Measurements from ENCODE around the gene UBTF. TPM values are rescaled to one million over a fixed set of nuclear protein-coding genes. Genes with fewer than 3 reads are reported as not detected.

Gene UBTF
- total and polyA plus RNA-seq, 9 of the 15 experiments (the other 6 are each of a cell fraction or from before 2014, with no cell fraction given) = 1.2 to 113 (median 83.6) TPM

DNA sequence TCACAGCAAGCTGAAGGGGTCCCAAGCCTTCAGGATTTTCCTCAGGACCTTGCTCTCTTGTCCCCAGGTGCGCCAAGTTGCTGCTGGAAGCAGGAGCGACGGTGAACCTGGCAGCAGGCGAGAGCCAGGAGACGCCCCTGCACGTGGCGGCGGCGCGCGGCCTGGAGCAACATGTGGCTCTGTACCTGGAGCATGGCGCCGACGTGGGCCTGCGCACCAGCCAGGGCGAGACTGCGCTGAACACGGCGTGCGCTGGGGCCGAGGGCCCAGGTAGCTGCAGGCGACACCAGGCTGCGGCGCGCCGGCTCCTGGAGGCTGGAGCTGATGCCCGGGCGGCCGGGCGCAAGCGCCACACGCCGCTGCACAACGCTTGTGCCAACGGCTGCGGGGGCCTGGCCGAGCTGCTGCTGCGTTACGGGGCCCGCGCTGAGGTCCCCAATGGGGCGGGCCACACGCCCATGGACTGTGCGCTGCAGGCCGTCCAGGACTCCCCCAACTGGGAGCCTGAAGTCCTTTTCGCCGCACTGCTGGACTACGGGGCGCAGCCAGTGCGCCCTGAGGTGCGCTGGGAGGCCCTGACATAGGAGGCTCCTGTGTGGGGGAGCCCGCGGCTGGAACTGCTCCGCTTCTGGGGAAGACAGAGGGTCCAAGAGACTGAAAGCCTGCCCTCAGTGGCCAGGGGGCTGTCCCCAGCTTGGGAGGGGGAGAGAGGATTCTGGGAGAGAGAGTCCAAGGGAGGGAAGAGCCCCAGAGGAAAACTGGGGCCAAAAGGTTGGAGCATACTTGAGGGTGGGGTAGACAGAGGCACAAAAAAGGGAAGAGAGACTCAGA is 42.6 kb downstream of the UBTF start (continued):
- TF ChIP-seq, protein P1, sequence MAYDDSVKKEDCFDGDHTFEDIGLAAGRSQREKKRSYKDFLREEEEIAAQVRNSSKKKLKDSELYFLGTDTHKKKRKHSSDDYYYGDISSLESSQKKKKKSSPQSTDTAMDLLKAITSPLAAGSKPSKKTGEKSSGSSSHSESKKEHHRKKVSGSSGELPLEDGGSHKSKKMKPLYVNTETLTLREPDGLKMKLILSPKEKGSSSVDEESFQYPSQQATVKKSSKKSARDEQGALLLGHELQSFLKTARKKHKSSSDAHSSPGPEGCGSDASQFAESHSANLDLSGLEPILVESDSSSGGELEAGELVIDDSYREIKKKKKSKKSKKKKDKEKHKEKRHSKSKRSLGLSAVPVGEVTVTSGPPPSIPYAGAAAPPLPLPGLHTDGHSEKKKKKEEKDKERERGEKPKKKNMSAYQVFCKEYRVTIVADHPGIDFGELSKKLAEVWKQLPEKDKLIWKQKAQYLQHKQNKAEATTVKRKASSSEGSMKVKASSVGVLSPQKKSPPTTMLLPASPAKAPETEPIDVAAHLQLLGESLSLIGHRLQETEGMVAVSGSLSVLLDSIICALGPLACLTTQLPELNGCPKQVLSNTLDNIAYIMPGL (CRISPR knock-in tag; IDR thresholded peaks at IDR 0.05) = no peak
- no peak for TF ChIP-seq ZZZ3 (IDR thresholded peaks at IDR 0.05)
- no peak for TF ChIP-seq ARID1B (IDR thresholded peaks at IDR 0.05)
- TF ChIP-seq IFI16 (CRISPR knock-in tag; IDR thresholded peaks at IDR 0.05) = no peak
- TF ChIP-seq EWSR1 (IDR thresholded peaks at IDR 0.05; ENCODE audit: borderline replicate concordance, low read depth, partially characterized antibody) = no peak
- no peak for TF ChIP-seq ZNF212 (CRISPR knock-in tag; IDR thresholded peaks at IDR 0.05)
- no peak for TF ChIP-seq CHD1 (IDR thresholded peaks at IDR 0.05; ENCODE audit: low read length)
- no peak for TF ChIP-seq ZFP36 (IDR thresholded peaks at IDR 0.05; ENCODE audit: low read depth, low read length, partially characterized antibody)
- TF ChIP-seq ZNF75A (CRISPR knock-in tag; IDR thresholded peaks at IDR 0.05) = no peak
- no peak for TF ChIP-seq TBP (optimal IDR thresholded peaks at IDR 0.05; ENCODE audit: low read depth, low read length)
- TF ChIP-seq, protein P2, sequence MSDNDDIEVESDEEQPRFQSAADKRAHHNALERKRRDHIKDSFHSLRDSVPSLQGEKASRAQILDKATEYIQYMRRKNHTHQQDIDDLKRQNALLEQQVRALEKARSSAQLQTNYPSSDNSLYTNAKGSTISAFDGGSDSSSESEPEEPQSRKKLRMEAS (CRISPR knock-in tag; IDR thresholded peaks at IDR 0.05) = no peak
- TF ChIP-seq SP1 (CRISPR knock-in tag; IDR thresholded peaks at IDR 0.05) = no peak
- TF ChIP-seq HDAC1 (IDR thresholded peaks at IDR 0.05) = no peak
- no peak for TF ChIP-seq ZNF699 (CRISPR knock-in tag; IDR thresholded peaks at IDR 0.05; ENCODE audit: insufficient replicate concordance)
- no peak for TF ChIP-seq RFX7 (CRISPR knock-in tag; IDR thresholded peaks at IDR 0.05)
- TF ChIP-seq ZNF584 (CRISPR knock-in tag; IDR thresholded peaks at IDR 0.05; ENCODE audit: low read depth) = no peak
- TF ChIP-seq, protein P3, sequence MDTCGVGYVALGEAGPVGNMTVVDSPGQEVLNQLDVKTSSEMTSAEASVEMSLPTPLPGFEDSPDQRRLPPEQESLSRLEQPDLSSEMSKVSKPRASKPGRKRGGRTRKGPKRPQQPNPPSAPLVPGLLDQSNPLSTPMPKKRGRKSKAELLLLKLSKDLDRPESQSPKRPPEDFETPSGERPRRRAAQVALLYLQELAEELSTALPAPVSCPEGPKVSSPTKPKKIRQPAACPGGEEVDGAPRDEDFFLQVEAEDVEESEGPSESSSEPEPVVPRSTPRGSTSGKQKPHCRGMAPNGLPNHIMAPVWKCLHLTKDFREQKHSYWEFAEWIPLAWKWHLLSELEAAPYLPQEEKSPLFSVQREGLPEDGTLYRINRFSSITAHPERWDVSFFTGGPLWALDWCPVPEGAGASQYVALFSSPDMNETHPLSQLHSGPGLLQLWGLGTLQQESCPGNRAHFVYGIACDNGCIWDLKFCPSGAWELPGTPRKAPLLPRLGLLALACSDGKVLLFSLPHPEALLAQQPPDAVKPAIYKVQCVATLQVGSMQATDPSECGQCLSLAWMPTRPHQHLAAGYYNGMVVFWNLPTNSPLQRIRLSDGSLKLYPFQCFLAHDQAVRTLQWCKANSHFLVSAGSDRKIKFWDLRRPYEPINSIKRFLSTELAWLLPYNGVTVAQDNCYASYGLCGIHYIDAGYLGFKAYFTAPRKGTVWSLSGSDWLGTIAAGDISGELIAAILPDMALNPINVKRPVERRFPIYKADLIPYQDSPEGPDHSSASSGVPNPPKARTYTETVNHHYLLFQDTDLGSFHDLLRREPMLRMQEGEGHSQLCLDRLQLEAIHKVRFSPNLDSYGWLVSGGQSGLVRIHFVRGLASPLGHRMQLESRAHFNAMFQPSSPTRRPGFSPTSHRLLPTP (IDR thresholded peaks at IDR 0.05; ENCODE audit: borderline replicate concordance, extremely low read depth, insufficient read length) = no peak
- TF ChIP-seq, protein P4, sequence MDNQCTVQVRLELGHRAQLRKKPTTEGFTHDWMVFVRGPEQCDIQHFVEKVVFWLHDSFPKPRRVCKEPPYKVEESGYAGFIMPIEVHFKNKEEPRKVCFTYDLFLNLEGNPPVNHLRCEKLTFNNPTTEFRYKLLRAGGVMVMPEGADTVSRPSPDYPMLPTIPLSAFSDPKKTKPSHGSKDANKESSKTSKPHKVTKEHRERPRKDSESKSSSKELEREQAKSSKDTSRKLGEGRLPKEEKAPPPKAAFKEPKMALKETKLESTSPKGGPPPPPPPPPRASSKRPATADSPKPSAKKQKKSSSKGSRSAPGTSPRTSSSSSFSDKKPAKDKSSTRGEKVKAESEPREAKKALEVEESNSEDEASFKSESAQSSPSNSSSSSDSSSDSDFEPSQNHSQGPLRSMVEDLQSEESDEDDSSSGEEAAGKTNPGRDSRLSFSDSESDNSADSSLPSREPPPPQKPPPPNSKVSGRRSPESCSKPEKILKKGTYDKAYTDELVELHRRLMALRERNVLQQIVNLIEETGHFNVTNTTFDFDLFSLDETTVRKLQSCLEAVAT (IDR thresholded peaks at IDR 0.05) = no peak
- no peak for TF ChIP-seq PML (IDR thresholded peaks at IDR 0.05; ENCODE audit: low read length)
- no peak for TF ChIP-seq ZNF3 (CRISPR knock-in tag; IDR thresholded peaks at IDR 0.05)
- TF ChIP-seq ESRRB (CRISPR knock-in tag; IDR thresholded peaks at IDR 0.05; ENCODE audit: borderline replicate concordance) = no peak
- TF ChIP-seq FOXK1 (CRISPR knock-in tag; IDR thresholded peaks at IDR 0.05; ENCODE audit: borderline replicate concordance) = no peak

Data from K562 (cell line).